GM19025 (cell line): Measurements from ENCODE around the gene NACC1.

ENCODE experiments used
- ATAC-seq: cut with Tn5 transposase; IDR thresholded peaks from one replicate; pipeline ENCODE4 v1.9.1; 2021; ENCODE audit warnings: mild to moderate bottlenecking, low read depth, moderate library complexity; ENCODE audit not compliant: unreplicated experiment

The NACC1 gene

DNA sequence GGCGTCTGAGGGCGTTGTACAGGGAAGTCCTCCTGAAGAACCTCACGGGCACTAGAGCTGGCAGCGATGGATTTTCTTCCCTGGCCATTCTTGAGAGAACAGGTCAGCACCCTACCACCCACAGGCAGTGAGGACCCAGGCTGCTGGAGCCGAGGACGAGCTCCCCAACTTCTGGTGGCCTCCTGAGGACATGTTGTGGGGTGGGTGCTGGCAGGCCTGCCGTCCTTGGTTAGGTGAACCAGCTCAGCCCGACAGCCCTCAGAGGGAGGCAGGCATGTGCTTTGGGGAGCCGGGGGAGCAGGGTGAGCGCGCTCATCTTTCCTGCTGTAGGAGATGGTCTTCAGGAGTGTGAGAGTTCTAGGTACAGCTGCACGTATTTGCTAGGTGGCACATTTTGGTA lies 30.8 kb upstream of the NACC1 start:
- ATAC-seq: no peak

DNA sequence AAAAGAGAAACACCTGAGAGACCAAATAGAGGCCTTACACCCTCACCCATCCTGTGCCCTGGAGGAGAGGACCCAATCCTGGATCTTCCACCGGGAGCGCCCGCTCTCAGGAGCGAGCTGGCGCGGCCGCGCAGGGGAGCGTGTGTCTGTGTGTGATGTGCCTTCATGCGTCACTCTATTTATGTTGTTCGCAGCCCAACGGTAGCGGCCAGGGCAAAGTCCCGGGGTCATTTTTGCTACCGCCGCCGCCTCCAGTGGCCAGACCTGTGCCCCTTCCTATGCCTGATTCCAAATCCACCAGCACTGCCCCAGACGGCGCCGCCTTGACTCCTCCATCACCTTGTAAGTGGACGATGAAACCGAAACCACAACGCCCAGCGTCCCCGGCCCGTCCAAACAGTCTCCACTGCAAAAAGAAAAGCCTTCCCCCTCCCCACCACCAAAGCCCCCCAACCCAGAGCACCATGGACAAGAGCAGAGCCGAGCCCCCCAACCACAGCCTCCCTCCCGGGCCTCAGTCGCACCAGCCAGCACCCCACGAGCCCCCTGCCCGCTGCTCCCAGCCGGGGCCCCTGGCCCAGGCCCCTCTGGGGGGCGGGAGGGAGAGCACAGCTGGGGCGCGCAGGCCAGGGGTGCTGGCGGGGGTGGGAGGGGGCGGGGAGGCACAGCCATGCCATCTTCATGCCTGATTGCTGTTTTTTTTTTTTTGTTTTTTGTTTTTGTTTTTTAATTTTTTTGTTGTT lies 30.1 kb upstream of the NACC1 start:
- ATAC-seq: no peak

DNA sequence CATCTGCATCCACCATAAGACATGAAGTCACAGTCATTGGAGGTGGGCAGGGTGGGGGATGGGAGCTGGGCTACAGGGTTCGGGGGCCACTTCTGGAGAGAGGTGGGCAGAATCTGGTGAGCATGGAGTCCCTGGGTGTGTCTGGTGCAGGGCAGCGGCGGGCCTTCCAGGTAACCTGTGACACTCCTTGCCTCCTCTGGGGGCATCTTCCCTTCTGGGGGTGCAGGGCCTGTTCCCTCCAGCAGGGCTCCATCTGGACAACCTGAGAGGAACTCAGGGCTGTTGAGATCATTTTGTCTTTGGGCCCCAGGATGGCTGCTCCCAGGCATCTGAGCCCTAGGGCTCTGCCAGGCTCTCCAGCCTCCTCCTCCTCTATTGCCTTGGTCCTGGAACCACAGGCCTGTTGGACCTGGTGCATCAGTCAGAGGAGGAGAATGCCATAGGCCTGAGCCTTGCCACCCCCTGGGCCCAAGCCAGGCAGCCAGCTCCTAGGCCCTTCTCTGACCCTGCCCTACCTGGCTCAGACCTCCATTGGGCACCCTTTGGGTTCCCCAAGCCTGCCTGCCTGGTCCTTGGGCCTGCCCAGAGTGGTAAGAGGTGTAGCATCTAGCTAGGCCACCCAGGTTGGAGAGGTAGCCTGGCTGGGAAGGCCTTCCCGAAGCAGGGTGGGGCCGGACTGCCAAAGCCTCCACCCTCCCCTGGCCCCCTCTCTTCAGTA lies 28.8 kb upstream of the NACC1 start:
- no peak for ATAC-seq

DNA sequence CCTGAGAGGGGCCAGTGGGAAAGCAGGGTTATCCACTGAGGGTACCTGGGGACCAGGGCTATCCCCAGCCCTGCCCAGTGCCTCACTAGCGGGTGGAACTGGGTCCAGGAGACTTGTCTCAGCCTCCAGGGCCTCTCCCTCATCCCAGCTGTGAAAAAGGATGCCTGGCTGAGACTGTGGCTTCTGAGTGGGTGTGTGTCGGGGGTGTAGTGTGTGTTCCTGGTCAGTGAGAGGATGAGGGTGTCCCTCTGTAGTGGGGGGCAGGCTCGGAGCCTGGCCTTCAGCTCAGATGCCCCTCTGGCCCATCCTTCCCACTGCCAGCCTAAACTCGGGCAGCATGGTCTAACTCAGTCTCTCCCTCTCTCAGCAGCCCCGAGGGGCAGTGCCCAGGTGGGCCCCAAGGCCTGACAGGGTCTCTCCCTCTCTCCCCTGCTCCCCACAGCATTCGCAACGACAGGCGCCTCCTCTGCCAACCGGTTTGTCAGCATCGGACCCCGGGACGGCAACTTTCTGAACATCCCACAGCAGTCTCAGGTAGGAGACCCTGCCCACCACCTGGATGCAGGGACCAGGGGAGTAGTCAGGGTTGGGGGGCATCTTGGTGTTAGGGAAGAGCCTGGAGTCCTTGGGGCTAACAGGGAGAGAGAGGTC lies 28.1 kb upstream of the NACC1 start:
- no peak for ATAC-seq

DNA sequence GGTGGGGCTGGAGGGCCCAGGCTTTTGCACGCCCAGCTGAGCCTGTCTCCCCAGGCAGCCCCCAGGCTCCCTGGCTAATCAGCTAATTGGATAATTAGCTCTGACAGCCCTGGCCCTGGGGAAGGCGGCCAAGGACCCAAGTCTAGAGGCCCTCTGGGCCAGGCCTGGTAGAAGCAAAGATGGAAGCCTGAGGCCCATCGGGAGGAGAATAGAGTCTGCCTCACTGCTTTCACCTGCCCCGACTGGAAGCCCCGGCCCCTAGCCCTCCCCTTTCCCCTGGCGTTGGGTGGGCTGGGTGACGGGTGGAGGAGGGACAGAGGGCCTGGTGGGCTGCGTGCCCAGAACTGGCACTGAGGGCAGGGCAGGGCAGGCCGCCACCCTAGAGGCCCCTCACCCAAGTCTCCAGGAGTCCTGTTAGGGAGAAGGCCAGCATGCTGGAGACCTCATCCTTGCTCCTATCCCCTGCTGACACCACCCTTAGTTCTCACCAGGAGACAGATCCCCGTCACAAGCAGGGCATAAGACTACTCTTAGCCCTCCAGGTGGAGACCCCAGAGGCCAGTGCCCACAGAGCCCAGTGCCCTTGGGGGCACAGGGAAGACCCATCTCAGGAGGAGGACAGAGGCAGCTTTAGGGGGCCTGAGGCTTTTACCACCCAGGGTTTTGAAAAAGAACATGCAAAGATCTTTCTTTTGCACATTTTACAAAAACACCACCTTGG lies 27.4 kb upstream of the NACC1 start:
- no peak for ATAC-seq

DNA sequence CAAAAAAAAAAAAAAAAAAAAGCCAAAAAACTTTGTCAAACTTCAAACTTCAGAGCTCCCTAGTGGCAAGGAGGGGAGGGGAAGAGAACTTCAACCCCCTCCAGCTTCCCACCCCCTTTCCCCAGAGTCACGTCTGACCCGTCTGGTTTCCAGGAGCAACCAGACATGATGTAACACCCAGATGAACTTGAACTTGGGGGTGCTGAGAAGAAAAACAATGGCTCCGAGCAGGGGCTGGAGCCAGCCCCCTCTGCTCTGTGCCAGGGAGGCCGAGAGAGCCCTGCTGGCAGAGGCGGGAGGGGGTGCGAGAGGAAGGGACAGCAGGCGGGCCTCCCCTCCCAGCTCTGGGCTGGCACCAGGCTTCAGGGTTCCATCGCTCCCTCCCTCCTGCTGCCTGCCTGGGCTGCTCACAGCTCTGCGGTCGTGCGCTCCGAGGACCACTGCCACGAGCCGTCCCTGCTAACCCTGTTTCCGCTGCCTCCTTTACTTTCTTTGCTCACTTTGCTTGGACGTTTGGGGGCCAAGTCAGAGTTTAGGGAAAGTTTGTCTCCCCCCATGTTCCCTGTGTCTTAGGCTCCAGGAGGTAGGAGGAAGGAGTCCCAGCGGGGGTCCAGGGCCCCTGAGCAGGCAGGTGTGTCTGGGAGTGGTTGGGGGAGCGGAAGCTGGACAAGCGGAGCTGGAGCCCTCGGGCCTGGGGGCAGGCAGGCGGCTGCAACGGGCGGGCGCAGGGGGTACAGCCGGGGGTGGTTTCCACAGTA lies 26.5 kb upstream of the NACC1 start:
- no peak for ATAC-seq

DNA sequence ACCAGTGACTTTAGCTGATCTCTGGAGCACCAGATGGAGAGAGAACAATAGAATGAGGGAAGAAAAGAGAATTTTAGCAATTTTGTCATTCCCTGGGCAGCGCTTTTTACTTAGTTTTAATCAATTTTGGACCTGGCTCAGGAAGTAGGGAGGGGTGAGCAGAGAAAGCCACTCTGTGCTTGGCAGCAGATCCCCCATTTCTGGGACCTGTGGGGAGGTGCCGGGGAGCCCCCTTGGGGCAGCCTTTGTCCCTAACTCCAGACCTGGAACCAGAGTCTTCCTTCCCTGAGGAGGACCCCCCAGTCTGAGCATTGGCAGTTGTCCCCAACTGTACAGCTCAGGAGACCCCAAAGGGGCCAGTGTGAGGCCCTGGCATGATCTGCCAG lies 25.9 kb upstream of the NACC1 start:
- ATAC-seq: no peak

DNA sequence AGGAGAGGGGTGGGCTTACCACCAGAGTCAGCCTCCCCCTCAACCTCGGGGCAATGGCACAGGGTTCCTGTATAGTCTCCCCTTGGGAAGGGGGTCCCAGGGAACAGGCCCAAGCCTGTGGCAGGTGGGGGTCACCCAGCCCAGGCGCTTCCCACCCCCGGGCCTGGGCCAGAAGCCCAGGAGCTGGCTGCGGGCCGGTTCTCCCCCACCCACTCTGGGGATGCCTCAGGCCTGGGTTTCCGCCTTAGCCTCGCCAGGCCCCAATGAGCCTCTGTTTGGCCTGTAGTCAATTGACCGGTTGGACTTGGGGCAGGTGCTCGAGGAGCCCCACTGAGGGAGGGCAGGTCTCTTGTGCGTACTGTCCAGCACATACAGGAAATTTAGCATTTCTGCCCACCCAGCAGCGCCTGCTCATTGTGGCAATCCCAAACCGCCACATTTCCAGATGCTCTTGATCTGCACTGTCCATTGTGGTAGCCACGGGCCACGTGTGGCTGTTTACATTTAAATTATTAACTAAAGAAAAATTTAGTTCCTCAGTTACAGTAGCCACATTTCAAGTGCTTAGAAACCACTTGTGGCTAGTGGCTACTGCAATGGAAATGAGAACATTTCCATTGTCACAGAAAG lies 25.3 kb upstream of the NACC1 start:
- ATAC-seq: no peak

DNA sequence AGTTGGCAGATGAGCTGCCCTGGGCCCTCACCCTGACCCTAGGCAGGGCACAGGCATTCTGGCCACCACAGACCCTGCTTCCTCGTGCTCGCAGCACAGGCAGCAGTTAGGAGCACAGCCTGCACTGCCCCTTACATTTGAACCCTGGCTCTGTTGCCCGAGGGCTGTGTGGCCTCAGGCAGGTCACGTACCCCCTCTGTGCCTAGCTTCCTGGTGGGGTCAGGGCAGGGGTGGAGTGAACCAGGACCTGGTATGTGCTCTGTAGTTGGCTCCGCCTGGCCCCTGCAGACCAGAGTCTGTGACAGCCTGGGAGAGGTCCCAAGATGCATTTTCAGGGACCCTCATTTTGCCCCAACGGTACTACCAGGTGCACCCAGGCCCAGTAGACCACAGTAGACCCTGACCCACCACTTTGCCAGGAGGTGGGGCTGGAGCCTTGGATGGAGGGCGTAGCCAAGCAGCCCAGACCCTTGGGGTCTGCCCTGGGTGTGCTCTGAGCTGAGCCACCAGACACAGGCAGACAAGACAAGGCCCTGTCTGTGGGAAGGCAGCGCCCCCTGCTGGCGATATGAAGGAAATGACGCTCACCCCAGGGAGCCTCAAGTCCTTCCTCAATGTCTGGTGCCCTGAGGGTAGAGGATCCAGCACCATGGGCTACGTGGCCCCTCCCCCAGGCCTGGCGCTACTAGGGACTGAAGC lies 24.5 kb upstream of the NACC1 start:
- ATAC-seq: no peak

DNA sequence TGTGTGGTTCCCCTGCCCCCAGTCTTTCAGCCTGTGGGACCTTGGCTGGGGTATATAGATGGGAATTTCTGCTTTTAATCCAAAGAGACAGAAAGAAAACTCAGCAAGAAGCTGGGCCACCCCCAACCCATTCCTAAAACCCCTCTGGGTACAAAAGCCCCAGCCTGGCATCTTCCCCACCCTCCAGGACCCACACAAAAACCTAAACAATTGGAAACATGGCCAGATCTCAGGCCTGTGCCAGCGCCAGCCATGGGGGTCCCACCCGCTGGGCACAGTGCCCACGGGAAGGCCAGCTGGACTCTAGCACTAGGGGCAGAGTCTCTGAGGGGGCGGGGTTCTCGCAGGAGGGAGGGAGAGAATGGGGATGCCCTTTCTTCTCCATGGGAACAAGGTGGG lies 24.0 kb upstream of the NACC1 start:
- no peak for ATAC-seq

DNA sequence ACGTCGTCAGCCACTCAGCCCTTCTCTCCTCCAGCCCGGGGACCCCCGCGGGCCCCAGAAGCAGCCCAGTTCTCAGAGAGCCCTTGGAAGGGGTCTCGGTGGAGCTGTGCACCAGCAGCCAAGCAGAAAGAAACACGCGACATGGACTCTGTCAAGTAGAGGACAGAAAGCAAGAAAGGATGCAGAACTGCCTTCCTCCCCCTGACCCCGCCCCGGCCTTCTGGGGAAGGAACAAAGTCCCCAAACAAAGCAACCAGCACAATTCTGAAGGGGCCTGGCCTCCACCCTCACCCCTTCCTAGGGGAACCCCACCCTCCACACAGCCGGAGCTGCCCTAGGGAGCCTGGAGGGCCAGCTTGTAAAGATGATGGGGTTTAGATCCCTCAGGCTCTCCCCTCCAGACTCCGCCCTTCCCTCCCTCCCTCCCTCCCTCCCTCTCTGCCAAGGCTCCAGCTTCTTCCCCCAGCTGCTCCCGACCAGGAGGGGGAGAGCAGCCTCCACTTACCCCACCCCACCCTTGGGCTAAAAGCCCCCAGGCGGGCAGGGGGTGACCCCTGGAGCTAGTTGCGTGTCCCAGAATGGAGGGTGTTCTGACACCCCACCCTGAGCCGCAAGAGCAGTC lies 23.2 kb upstream of the NACC1 start:
- no peak for ATAC-seq

DNA sequence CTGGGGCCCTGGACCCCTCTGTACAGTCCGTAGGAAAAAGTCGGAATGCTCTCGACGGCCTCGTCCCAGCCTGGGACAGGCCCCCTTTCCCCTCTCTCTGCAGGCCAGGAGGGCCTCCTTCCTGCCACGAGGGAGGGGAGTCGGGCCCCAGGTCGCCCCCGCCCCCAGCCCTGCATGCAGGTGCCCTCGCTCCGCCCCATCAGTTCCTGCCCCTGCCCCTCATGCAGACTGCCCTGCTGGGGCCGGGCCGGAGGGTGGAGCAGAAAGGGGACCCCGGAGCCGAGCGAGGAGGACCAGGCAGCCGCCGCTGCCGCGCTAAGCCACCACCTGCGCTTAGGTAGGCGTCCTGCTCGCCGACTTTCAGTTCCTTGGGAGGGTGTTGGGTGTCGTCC lies 22.7 kb upstream of the NACC1 start:
- no peak for ATAC-seq

DNA sequence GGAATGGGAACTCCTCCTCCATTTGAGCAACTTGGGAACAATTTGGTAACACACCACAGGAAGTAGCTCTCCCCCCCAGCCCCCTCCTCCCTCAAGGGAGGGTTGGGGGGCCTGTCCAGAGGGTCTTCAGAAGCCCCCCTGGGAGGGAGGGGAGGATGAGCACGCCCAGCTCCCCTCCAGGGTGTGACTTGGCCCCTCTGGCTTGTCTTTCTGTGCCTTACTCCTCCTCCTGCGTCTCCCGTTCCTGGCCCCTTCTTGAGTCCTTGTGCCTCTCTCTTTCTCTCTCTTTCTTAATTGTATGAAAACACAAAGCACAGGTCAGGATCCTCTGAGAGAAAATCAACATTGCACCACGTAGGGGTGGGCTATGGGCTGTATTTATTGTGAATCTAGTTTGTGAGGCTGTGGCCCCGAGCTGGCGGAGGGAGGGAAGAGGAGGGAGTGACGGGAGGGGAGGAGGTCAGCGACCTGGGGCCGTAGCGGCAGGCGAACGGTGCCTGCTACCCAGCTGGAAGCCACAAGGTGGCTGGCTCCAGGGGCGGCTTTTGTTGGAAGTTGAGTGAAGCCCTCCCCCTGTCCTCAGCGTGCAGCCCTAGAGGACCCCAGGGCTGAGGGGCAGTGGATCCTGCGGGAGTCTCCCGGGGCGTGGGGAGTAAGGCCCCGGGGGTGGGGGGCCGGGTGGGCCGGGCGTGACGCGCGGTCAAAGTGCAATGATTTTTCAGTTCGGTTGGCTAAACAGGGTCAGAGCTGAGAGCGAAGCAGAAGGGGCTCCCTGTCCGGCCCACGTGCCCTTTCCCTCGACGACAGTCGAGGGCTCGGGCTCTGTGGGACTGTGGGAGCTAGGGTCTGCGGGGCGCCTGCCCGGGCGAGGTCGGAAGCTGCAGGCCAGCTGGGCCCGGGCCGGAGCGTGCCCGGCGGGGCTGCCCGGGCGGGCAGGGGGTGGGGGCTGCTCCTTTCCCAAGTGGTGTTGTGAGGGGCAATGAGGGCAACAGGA lies 21.8 kb upstream of the NACC1 start:
- no peak for ATAC-seq

DNA sequence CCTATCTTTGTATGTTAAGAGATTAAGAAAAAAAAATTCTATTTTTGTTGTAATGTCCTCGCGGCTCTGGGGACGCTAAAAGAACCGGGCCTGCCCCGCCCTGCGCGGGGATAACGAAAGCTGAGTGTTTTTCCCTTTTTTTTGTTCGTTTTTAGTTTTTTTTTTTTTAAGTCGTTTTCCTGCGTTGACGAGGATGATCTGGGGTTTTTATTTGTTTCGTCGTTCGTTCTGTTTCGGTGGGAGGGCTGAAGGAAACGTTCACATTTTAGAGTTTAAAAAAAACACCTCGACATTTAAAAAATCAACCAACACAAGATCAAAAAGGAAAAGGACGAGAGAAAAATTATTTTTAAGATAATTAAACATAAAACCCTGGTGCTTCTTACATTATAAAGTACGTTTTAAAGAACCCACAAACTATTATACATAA lies 21.0 kb upstream of the NACC1 start:
- ATAC-seq: no peak

DNA sequence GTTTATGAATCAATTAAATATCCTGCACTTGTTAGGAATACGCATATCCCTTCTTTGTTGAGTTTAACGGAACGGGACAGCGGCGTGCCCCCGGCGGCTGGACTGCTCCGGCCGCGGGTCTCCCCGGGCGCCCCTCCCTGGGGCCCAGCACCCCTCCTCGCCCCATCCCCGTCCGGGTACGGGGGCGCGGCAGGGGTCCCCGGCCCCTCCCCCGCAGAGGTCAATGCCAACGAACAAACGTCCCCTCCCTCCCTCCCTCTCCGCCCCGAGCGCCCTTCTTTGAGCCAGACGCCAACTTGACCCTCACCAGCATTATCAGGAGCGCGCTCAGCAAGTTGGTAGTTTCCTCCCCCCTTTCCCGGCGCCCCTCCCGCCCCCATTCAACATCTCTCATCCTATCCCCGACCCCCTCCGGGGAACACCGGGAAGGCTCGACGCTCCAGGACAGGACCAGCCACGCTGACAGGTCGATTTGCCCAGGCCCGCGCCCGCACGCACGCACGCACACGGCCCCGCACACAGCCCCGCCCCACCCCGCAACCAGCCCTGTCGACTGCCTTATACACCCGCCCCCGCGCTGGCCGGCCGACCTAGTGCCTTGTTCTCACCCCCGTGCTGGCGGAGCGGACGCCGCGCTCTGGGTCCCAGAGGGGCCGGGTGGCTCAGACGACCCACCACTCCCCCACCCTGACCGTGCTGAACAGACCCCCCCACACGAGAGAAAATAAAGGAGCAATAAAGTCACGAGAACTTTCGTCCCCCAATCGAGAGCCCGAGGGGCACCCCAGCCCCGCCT lies 20.4 kb upstream of the NACC1 start:
- ATAC-seq: no peak

DNA sequence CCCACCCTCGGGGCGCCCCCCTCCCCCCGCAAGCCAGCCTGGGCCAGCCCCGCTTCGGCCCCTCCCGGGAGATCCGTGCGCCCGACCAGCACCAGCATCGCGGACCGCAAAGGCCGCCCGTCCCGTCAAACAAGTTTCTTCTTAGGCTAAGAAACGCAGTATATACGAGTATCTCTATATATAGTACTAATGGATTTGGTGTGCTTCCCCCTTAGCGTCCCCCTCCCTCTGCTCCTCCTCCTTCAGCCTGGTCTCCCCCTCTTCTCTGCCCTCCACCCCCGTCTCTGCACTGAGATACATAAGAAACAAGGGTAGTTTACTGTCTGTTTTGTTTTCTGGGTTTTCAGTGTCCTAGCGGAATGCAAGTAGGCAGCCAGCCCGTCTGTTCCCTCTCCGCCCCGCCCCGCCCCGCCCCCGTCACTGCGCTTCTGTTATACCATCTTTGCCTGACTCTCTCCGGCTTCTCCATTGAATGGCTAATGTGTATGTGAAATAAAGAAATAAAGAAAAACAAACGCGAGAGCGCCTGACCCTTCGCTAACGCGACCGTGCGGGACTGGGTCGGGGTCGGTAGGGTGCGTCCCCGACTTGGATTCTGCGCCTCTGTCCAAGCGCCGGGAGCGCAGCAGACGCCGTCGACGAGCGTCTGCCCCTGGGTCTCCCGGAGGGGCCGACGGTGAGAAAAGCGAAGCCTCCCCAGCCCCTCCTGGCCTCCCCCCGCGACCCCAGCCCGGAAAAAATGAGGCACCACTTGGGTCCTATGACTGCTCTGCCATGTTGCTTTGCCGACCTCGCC lies 19.6 kb upstream of the NACC1 start:
- ATAC-seq: no peak
